Sciatic nerve (tissue), 2 donors: ENCODE data around the gene AFAP1L2. TPM values are rescaled to one million over a fixed set of nuclear protein-coding genes. Genes with fewer than 3 reads are reported as not detected.
A peak's percentile ranks its signal among the peaks of the same experiment; 100 is the strongest.

Experiments
- ATAC-seq: fragments of 200-7000 bp; cut with Tn5 transposase; one replicate; pipeline ENCODE4 v1.9.1; 2020; ENCODE audit warnings: mild to moderate bottlenecking, moderate library complexity
- DNase-seq: peaks from one replicate; pipeline ENCODE4 v3.0.0-alpha.2; 2020; ENCODE audit warnings: low spot score
- intact Hi-C: fragments of 100-400 bp; cut with DNase I; formaldehyde crosslinking; loops from one replicate; pipeline ENCODE4 v1.14.2; 2022
- total RNA-seq: library from RNA; stranded (reverse); fragmentation: NEBNext Ultra II Directional; extraction: Animal tissue kit (Norgen Biotek cat#: 25700); gene quantifications from one replicate; pipeline ENCODE4 v1.2.1, GENCODE V29; 2021
- donor health status: DM: no; HTN: no; CAD: no.
- donor health status: DM: no; HTN: no; CAD: no.

Gene AFAP1L2
- total RNA-seq, 1 donor from 2014 or later = 144 TPM

DNA sequence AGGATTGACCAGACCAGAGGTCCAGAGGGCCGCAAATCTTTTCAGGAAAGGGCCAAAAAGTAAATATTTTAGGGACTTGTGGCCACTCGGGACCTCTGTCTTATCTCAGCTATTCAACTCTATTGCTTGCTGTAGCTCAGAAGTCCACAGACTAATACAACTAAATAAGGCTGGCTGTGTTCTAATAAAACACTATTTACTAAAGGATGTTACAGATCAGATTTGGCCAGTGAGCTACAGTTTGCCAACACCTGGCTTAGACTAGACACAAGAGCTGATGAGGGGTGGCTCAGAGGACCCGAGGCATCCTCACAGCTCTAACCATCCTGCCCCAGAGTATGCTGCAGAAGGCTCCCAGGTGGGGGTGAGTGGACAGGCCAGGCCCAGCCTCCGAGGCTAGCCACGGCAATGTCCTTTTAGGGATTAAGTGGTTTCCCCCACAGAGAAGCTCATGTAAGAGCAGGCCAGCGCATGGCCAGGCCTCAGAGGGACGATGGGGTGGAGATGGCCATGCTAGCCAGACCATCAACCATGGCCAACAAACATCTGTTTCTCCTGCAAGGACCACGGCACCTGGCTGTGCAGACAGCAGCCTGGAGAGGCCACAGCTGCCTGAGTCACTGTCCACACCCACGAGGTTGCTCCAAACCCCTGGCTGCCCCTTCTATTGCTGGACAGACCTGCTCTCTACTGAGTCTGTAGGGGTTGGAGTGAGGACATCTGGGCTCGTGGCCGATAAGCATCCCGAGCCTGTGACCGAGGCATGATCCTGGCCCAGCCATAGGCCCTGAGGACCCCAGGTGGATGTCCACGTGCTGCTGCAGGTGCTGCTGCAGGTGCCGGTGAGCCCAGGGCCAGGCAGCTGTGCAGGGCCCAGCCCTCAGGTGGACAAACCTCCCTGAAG, 76.5 kb downstream of the AFAP1L2 start:
- intact Hi-C loops = no loop called here
- ATAC-seq (peak; percentile 41), DNase-seq (no peak)

DNA sequence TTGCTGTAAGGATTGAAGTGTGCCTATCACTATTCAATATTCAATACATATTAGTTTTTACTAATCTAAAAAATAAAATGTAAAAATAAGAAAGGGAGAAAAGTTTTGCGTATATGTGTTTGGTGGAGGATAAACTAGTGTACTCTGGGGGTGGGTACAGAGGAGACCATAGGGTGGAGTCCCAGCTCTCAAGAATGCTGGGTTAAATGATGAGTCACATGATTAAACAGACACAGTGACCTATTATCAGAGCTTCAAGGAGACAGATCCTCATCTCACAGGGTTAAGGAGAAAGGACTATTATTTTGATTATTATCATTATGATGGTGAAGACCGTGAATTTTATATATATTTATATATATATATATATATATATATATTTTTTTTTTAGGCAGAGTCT, 77.5 kb downstream of the AFAP1L2 start:
- DNase-seq (no peak), ATAC-seq (no peak)
- intact Hi-C loops = no loop called here

DNA sequence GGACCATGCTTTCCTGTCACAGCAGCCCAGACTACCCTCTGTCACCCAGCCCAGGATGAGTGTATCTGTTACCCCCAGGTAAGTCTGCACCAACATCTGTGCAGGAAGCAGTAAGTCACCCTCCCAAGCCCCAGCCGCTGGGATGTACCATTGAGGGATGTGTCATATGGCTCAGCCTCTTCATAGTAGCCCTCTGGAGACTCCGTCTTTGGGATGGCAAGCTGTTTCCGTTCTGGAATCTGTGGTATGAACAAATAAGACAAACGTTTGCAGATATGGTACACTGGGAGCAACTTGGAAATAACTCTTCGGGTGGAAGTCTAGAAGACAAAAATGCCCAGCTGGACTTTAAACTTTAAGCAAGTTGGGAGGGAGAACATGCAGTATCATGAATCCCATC, 81.3 kb downstream of the AFAP1L2 start:
- DNase-seq (no peak), ATAC-seq (no peak)
- intact Hi-C loops = no loop called here

DNA sequence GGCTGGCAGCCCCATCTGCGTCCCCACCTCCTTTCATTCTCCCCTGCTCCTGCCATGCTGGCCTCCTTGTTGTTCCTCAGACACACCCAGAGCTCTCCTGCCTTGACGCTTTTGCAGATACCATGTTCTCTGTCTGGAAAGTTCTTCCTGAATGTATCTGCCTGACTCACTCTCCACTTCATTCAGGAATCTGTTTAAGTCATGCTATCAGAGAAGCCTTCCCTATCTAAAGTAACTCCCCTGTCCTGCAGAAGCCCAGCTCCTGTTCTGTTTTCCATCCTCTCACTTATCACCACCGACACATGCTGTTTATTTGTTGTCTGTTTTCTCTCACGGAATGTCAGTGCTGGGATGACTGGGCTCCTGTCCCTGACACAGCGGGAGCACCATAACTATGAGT, 82.0 kb downstream of the AFAP1L2 start:
- no peak for DNase-seq
- ATAC-seq = no peak
- intact Hi-C loops = no loop called here

DNA sequence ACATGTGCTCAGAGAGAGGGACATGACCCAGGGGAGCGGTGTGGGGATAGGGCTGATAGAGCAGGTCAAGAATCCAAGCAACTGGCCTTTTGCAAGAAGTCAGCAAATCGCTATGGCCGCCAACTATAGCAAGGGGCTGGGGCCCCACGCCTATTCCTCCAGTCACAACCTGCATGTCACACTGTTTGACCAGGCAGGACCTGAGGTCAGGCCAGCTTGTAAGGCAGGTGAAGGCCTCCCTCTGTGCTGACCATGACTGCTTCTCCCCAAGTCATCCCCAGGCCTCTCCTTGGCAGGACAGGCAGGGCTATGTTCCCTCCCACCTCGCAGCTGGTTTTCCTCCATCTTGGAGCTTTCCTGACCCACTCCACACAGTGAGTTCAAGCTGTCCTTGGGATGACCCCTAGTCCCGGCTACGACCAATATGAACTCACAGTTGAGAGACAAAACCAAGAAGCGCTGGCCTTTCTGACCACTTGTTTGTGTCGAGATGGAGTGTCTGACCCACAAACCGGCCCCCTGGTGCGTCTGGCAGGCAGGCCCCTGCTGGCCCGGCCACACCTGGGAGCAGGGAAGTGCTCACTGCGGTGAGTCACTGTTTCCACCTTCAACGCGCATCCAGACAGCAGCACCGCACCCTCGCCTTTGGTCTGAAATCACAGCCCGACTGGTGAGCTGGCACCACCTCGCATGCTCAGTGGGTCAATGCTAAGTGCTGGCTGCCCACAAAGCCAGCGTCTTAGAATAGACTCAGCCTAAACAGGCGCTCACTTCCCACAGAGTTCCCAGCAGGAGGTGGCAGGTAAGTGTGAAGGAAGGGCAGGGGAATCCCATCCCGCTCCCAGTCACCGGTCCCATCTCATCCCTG, 83.8 kb downstream of the AFAP1L2 start:
- ATAC-seq = peak; percentile 56

DNA sequence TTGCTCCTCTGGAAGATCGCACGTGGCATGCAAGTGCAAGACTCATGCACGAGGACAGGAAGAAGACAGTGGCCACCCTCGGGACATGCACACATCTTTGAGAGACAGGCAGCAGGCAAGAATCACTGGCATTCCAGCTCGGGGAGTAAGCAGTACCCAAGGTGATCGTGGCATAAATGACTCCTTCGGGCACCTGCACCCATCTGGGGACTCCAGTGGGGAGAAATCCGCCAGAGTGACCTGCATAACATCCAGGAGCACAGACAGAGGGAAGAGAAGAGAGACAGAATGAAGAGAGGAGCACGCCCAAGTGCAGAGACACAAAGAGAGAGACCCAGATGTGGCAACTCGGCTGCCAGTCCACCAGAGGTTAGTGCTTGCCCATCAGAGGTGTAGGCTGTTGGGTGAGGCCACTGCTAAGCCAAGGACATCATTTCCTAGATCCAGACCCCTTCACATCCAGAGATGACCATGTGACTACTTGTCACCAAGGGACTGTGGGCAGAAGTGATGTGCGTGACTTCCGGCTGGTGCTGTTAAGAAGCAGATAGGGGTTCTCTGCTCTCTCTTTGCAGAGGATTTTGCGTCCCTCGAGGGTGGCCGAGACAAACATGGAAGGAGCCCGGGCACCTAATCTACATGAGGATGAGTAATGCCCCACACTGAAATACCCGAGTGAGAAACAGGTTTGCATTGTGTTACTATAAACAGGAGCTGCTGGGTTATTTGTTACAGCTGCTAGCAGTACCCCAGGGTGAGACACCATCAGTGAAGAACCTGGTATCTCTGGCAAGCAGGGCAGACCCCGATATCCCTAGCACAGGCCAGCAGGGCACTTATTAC, 84.7 kb downstream of the AFAP1L2 start:
- ATAC-seq (no peak), DNase-seq (no peak)
- intact Hi-C loops = no loop called here

More for the DNA sequence above, 83.8 kb downstream of the AFAP1L2 start:
- intact Hi-C loops = no loop called here
- DNase-seq = no peak

DNA sequence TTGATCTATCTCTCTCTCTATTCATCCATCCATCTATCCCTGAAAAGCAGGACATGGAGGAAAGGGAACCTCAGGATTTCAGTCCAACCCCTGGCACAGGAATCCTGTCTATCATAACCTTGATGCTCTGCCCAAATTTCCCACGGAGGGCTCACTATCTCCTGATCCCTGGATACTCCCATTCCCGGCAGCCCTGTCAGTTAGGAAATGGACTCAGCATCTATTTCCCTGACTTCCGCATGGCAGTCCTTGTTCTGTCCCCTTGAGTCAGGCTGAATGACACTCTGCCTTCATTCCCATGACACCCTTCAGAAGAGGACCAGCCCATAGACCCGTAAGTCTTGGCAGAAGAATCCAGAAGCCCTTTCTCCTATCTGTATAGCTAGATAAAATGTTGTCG, 87.6 kb downstream of the AFAP1L2 start:
- intact Hi-C loops = no loop called here
- DNase-seq (no peak), ATAC-seq (no peak)

DNA sequence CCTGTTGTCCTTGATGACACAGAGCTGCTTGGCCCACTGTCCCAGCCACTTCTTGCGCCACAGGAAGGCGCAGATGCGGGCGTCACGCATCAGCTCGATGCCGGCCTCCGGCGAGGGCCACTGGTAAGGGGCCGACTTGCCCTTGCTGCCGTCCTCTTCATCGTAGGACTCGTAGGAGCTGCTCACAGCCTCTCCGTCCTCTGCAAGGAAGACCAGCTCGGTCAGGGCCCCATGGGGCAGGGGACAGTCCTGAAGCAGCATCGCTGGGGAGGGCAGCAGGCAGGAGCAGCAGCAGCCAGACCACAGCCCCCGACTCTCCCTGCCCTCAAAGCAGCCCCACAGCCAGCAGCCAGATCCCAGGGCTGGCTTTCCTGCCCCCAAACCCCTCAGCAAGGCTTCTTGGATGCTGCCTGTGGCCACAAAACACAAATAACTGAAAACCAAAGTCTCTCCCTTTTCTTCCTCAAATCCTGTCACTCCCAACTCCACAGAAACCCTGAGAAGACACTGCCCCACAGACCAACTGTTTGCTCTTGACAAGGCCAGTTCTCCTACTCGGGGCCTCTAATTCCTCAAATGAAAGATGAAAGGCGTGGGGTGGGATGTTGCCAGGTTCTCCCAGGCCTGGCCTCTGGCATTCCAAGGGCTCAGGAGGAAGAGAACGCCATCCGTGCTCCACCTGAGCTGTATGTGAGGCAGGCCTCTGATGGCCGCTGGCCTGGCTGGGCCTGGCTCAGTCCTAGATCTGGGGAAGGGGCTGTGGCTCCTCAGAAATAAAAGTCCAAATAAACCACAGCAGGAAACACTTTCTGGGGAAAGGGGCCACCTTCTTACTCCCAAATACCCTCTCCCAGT, 88.5 kb downstream of the AFAP1L2 start:
- DNase-seq (peak; percentile 43), ATAC-seq (no peak)
- intact Hi-C loops = no loop called here

DNA sequence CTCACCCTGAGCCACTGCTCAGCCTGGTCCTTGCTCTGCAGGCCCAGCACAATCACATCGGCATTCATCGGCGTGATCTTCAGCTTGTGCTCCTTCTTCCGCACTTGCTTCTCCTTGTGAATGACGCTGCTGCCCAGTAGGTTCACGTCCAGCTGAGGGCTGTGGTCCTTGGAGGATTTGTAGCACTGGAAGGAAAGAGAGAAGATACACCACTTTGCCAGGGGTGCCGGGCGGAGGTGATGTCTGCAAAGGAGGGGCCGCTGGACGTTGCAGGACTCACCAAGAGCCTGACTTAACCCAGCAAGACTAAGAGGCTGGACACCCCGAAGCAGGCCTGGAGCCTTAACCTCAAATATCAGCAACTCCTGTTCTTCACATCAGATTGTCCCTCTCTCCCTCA, 90.4 kb downstream of the AFAP1L2 start:
- DNase-seq (peak; percentile 39), ATAC-seq (no peak)
- intact Hi-C loops = no loop called here

DNA sequence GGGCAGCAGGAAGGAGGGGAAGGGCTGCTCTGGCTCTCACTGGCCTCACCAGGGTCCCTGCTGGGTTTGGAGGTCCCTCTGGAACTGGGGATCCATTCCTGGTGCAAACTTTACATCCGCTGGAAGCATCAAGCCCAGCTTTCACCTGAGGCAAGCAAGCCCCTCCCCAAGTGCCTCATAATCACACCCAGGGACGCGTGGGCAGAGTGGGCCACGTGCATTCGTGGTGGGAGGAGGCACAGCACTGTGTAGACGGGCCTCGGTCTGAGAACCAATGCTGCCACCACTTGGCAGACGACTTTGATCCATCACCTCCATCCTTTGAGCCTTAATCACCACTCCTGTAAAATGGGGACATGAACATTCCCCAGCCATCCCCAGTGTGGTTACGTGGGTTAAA, 91.2 kb downstream of the AFAP1L2 start:
- intact Hi-C loops = no loop called here
- ATAC-seq (no peak), DNase-seq (peak; percentile 48)

DNA sequence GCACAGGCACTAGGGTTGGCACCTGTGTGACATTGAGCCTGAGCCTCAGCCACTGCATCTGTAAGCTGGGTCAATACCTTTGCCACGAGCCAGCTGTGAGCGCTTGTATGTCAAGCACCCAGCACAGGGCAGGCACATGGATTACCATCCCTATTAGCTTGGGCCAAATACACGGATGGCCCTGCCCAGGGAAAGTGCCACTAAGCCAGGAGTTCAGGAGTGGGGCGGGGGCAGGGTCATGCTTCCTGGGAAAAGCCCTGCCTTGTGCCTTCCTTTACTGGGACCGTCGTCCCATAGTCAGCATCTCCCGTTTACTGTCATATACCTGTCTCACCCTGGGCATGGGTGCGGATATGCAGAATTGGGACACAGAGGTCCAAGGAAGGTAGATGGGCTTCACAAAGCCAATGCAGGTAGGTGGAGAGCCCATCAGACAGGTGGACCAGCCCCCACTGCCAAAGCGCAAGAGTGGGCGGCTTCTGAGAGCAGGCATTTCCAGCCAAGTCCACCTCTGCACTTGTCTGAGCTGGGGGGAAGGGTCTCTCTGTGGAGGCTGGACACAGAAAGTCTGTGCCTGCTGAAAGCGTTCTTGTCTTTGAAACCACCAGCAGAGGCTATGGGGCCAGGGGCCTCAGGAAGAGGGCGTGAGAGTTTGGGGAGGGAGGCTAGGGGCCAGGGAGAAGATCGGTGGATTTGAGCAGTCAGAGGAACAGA, 92.6 kb downstream of the AFAP1L2 start:
- no peak for ATAC-seq
- peak; percentile 52 for DNase-seq
- intact Hi-C loops = no loop called here

DNA sequence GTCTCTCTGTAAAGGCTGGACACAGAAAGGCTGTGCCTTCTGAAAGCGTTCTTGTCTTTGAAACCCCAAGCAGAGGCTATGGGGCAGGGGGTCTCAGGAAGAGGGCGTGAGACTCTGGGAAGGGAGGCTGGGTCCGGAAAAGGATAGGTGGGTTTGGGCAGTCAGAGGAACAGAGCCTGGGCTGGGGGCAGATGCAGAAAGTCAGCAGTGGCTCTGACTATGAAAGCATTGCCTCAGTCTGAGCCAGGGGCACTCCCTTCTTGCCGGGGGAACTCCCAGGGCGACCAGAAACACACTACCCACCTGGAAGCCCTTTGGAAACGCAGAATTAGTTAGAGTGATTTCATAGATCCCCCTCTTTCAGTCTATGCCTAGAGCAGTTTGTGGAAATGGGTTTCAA, 93.3 kb downstream of the AFAP1L2 start:
- peak; percentile 40 for DNase-seq
- intact Hi-C loops = no loop called here

DNA sequence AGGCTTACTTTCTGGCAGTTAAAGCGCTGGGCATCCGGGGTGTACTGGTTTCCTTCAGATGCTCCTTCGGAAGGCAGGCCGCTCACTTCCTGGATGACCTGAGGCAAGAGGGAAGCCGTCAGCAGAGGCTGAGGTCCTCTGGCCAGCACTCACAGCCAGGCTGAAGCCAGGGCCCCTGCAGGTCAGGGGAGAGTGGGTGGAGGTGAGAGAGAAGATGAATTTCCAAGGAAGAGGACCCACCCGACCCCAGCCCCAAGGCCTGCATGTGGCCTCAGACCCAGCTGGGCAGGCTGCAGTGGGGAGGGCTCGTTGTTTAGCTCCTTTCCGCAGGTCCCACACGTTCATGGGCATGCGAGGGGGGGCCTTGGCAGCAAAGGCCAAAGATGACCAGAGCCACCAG, 94.0 kb downstream of the AFAP1L2 start:
- DNase-seq (peak; percentile 54), ATAC-seq (no peak)
- intact Hi-C loops = no loop called here

More for the DNA sequence above, 93.3 kb downstream of the AFAP1L2 start:
- ATAC-seq = no peak

DNA sequence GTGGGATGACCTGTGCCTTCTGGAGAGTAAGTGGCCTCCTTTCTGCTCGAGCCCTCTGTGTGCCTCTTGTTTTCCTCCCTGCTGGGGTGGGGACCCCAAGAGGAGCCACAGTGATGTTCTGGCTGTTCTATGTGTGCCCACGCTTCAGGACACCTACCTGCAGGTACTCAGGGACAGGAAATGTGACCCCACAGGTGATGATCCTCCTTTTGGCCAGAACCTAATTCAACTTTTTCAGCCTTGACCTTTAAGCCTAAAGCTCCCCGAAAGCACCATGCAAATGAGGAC, 95.0 kb downstream of the AFAP1L2 start:
- ATAC-seq (no peak), DNase-seq (no peak)
- intact Hi-C loops = loop anchor here (10.0 kb wide), 2 partner anchors 95 to 125 kb away; partner anchors contain the start of gene AFAP1L2

DNA sequence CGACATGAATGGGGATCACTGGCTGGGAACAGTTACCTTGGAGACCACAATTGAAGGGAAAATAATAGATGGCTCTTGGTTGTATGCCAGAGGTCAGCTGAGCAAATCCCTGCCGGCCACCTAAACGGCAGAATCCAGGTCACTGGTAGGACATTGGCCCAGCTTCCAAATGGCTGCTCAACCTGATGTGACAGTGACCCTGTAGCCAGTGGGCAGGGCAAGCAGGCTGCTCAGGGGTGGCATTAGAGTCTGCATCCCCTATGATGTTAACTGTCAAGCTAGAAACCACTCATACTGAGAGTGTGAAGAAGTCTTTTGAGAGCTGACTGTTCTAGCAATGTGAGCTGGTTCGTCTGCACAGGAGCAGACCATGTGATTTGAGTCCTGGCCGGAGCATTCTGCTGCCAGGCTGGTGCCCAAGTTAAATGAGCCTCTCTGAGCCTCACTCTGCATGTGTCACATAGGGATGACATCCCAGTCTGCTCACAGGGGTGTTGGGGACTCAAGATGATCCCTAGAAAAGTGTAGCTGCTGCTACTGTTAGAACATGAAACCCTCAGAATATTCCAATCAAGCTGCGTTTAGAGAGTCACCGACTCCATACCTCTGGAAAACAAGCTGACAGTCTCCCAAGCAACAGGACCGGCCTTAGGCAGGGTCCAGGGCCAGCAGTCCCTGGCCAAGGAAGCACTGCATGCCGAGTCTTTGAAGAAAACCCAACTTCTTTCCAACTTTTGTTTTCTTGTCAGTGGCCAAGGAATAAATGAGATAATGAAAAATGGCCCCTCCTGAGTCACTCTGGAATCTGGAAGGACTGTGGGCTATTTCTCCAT, 95.6 kb downstream of the AFAP1L2 start:
- intact Hi-C loops = loop anchor here (10.0 kb wide), 2 partner anchors 96 to 126 kb away; partner anchors contain the start of gene AFAP1L2
- no peak for ATAC-seq
- no peak for DNase-seq

DNA sequence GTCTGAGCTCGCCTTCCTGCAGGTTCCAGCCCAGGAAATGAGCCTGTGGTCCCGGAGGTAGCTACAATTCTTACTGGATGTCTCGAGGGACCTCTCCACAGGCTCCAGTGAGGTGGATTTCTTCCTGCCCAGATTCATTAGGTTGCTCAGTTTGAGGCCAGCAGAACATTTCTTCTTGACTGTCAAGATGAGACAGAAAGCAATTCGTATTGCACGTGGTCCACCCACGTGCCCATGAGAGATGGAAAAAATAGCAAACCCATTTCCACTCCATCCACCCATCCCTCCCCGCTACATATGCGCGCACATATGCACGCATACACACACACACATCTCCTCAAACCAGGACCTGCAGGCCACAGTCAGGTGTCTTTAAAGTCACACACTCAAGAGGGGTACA, 96.6 kb downstream of the AFAP1L2 start:
- ATAC-seq (no peak), DNase-seq (no peak)
- intact Hi-C loops = loop anchor here (10.0 kb wide), 2 partner anchors 97 to 127 kb away; partner anchors contain the start of gene AFAP1L2
